Body of pancreas (tissue), 4 donors: ENCODE data around the gene RIMS4.
A peak's percentile ranks its signal among the peaks of the same experiment; 100 is the strongest.

Experiments used
- POLR2A ChIP-seq, 3 donors: fragments of 450-650 bp; IDR thresholded peaks; one replicate each; pipeline ENCODE4 v1.6.1; 2016; ENCODE audit warnings: antibody characterized with exemption in 3 of 3, mild to moderate bottlenecking in 2 of 3
- TF ChIP-seq, protein P1 (sequence below), 7 experiments: fragments of 450-650 bp in 4 of 7; fragments of 200-600 bp in 3 of 7; sonication (generic) in 3 of 7; IDR thresholded peaks; one replicate each; pipeline ENCODE4 v1.5.1; 2016 to 2019; ENCODE audit warnings: antibody characterized with exemption in 7 of 7

DNA sequence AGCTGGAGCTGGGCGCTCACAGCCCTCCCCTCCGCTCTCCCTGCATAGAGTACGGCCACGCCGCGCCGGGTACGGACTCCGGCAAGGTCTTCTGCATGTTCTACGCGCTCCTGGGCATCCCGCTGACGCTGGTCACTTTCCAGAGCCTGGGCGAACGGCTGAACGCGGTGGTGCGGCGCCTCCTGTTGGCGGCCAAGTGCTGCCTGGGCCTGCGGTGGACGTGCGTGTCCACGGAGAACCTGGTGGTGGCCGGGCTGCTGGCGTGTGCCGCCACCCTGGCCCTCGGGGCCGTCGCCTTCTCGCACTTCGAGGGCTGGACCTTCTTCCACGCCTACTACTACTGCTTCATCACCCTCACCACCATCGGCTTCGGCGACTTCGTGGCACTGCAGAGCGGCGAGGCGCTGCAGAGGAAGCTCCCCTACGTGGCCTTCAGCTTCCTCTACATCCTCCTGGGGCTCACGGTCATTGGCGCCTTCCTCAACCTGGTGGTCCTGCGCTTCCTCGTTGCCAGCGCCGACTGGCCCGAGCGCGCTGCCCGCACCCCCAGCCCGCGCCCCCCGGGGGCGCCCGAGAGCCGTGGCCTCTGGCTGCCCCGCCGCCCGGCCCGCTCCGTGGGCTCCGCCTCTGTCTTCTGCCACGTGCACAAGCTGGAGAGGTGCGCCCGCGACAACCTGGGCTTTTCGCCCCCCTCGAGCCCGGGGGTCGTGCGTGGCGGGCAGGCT lies 60.1 kb downstream of the RIMS4 start:
- TF ChIP-seq, protein P1, sequence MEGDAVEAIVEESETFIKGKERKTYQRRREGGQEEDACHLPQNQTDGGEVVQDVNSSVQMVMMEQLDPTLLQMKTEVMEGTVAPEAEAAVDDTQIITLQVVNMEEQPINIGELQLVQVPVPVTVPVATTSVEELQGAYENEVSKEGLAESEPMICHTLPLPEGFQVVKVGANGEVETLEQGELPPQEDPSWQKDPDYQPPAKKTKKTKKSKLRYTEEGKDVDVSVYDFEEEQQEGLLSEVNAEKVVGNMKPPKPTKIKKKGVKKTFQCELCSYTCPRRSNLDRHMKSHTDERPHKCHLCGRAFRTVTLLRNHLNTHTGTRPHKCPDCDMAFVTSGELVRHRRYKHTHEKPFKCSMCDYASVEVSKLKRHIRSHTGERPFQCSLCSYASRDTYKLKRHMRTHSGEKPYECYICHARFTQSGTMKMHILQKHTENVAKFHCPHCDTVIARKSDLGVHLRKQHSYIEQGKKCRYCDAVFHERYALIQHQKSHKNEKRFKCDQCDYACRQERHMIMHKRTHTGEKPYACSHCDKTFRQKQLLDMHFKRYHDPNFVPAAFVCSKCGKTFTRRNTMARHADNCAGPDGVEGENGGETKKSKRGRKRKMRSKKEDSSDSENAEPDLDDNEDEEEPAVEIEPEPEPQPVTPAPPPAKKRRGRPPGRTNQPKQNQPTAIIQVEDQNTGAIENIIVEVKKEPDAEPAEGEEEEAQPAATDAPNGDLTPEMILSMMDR (IDR thresholded peaks at IDR 0.05): peak in 3 of 7 experiments; percentile 6 to 13 (median 8)
- no peak for TF ChIP-seq POLR2A (IDR thresholded peaks at IDR 0.05)
